GM06990 (cell line): ENCODE measurements around the gene SEZ6.

Experiments used
- DNase-seq: peaks from one replicate; pipeline ENCODE4 v3.0.0-alpha.2; 2011; ENCODE audit not compliant: insufficient read length; ENCODE audit errors: extremely low read depth
- H3K27me3 ChIP-seq: replicated peaks from 2 replicates; pipeline ENCODE4 v1.6.0; 2011; ENCODE audit warnings: low read length; ENCODE audit not compliant: control insufficient read depth, insufficient read depth
- H3K36me3 ChIP-seq: 2 replicates; pipeline ENCODE4 v1.5.1; 2011; ENCODE audit warnings: low read length; ENCODE audit not compliant: control insufficient read depth, insufficient read depth
- H3K4me3 ChIP-seq: replicated peaks from 2 replicates; pipeline ENCODE4 v1.5.1; 2011; ENCODE audit warnings: low read depth, mild to moderate bottlenecking, control low read depth, low read length
- CTCF ChIP-seq: IDR thresholded peaks from 2 replicates; pipeline ENCODE4 v1.5.1; 2011; ENCODE audit warnings: low read length, control low read depth, mild to moderate bottlenecking, inconsistent platforms; ENCODE audit not compliant: insufficient read depth, poor library complexity, severe bottlenecking

The SEZ6 gene

GRCh38 chr17:28991779-28992178 lies 14.1 kb downstream of the SEZ6 start:
- Histone ChIP-seq H3K36me3 (no peaks in the 10 kb centered on the region), H3K4me3 (no peak overlapping the region), H3K27me3 (no peaks in the 10 kb centered on the region; the same call in 1 of the 2 replicates)
- no peak for TF ChIP-seq CTCF
- no peak for DNase-seq

- H3K4me3 ChIP-seq: no peak overlapping the region
- no peak for TF ChIP-seq CTCF
These were observed 16.8 kb downstream of the SEZ6 start for GRCh38 chr17:28989028-28989427.

GRCh38 chr17:28988475-28988874 lies 17.4 kb downstream of the SEZ6 start:
- Histone ChIP-seq H3K36me3 (no peaks in the 10 kb centered on the region), H3K4me3 (no peak overlapping the region), H3K27me3 (no peaks in the 10 kb centered on the region; the same call in 1 of the 2 replicates)
- TF ChIP-seq CTCF: no peak
- DNase-seq: no peak

More at GRCh38 chr17:28989028-28989427, 16.8 kb downstream of the SEZ6 start:
- H3K27me3 ChIP-seq: no peaks in the 10 kb centered on the region; the same call in 1 of the 2 replicates
- H3K36me3 ChIP-seq: no peaks in the 10 kb centered on the region
- no peak for DNase-seq

GRCh38 chr17:28986714-28987655 lies 18.8 kb downstream of the SEZ6 start:
- no peak for DNase-seq
- H3K27me3 ChIP-seq: no peaks in the 10 kb centered on the region; the same call in 1 of the 2 replicates
- no peak for TF ChIP-seq CTCF
- no peak overlapping the region for H3K4me3 ChIP-seq
- no peaks in the 10 kb centered on the region for H3K36me3 ChIP-seq

GRCh38 chr17:28985950-28986713 lies 19.7 kb downstream of the SEZ6 start:
- Histone ChIP-seq H3K36me3 (no peaks in the 10 kb centered on the region), H3K27me3 (no peaks in the 10 kb centered on the region; the same call in 1 of the 2 replicates), H3K4me3 (no peak overlapping the region)
- TF ChIP-seq CTCF: no peak
- DNase-seq: no peak
